ENCODE measurements around the gene CCDC141. TPM values are rescaled to one million over a fixed set of nuclear protein-coding genes. Genes with fewer than 3 reads are reported as not detected.
"Not testable (repeated sequence)": the region's sequence is repeated elsewhere in the genome, so short reads cannot be mapped to it uniquely, and the experiment has no call there.

CCDC141 gene
- total RNA-seq, 1 experiment from 2014 or later, result 4.0 TPM

DNA sequence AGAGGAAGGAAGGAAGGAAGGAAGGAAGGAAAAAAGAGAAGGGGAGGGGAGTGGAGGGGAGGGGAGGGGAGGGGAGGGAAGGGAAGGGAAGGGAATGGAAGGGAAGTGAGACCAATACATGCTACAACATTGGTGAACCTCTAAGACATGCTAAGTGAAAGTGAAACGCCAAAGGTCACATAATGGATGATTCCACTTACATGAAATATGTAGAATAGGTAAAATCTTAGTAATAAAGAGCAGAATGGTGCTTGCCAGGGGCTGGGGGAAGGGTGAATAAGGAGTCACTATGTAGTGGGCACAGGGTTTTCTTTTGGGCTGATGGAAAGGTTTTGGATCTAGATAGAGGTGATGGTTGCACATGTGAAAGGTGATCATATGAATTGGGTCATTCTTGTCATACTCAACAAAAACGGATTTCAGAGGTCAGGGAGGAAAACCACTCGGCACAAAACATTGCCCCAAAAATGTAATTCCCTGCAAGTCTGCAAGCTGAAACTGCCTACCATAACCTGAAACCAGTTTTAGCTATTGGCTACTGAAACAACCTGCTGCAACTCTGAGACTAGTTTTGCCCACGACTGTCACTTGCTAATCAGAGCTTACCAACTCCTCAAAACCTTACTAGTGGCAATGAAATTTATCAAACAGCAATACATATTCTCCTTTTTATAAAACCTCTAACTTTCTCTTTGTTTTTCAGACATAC, 59.2 kb downstream of the CCDC141 start:
- DNase-seq (ENCODE audit: extremely low read depth, low read depth), result no peak

DNA sequence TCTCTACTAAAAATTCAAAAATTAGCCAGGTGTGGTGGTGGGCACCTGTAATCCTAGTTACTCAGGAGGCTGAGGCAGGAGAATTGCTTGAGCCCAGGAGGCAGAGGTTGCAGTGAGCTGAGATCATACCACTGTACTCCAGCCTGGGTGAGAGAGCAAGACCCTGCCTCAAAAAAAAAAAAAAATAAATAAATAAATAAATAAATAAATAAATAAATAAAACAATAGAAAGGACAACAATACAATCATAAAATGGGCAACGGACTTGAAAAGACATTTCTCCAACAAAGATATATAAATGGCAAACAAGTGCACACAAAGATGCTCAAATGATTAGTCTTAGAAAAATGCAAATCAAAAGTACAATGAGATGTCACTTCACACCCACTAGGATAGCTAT, 60.5 kb downstream of the CCDC141 start:
- not testable (repeated sequence) for DNase-seq (ENCODE audit: extremely low read depth, low read depth)

GRCh38 chr2:178982652-178983051, 67.3 kb downstream of the CCDC141 start:
- DNase-seq (ENCODE audit: extremely low read depth, low read depth), result not testable (repeated sequence)

DNA sequence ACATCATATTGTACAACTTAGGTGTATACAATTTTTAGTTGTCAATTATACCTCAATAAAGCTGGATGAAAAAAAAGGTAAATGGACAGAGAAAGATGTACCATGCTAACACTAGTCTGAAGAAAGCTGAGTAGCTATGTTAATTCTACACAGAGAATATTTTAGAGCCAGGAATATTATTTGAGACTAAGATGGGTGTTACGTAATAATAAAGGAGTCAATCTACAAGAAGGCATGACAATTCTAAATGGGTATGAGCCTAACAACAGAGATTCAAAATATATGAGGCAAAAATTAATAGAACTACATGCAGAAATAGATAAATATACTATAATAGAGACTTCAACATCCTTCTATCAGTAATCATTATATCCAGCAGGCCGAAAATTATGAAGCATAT, 69.1 kb downstream of the CCDC141 start:
- DNase-seq (ENCODE audit: extremely low read depth, low read depth), result no peak

GRCh38 chr2:178978667-178979066, 71.3 kb downstream of the CCDC141 start:
- no peak for DNase-seq (ENCODE audit: extremely low read depth, low read depth)

- DNase-seq (ENCODE audit: extremely low read depth, low read depth), result no peak
Observed at GRCh38 chr2:178976351-178976750, 73.6 kb downstream of the CCDC141 start.

DNA sequence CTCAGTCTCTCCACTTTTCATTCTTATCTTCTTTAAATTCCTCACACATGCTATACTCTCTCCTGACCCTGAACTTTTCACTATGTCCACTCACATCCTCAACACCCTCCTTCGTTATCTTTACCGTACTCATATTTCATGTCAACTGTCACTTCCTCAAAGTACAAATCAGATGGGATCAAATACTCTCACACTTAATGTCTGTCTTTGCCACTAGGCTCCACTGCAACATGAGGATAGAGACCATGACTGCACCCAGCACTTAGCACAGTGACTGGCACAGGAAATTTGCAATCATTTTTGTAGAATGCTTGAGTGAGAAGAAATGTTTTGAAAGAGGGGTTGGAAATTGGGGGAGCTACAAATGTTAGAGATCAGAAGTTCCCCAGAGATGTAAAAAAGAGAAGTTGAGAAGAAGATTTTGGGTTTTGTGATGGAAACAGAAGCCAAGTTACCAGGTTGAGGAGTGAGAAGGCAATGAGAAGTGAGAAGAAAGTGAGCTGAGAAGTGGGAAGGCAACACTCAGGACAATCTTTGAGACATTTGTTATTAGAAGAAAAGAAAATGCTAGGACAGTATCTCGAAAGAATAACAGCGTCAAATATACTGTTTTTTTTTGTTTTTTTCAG, 87.0 kb downstream of the CCDC141 start:
- DNase-seq (ENCODE audit: extremely low read depth, low read depth), result no peak

DNA sequence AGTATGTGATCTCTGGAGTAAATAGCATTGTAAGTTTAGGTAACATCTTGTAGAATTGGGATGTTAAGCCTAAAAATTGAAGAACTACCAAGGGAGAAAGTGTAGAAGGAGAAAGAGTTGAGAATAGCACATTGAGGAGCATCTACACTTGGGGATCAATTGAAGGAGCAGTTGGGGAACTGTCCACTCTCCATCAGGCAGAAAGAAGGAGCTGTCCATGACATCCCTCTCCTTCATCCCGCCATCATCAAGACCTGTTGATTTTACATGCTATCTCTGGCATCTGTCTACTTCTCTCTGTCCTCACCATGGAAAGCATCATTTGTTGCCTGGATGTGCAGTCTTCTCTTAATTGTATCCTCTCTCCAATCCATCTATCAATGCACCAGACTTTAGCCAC, 87.8 kb downstream of the CCDC141 start:
- DNase-seq (ENCODE audit: extremely low read depth, low read depth), result no peak

DNA sequence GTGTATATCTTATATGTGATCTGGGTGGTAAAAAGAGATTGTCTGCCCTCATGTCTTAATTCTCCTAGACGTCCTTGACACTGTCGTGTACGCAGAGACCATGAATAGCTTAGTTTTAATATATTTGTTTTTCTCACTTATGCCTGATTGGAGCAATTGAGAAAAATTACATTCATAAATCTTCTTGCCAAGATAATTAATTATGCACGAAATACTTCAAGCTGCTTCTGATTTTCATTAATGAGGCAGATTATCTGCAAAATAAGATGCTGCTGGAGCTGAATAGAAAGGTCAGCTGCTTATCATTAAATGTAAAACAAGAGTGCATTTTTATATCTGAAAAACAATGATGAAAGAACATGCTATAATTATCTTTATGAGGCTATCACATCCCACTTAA, 95.9 kb downstream of the CCDC141 start:
- DNase-seq (ENCODE audit: extremely low read depth, low read depth), result no peak

GRCh38 chr2:178951266-178952006, 98.5 kb downstream of the CCDC141 start:
- DNase-seq (ENCODE audit: extremely low read depth, low read depth), result no peak

GRCh38 chr2:178949584-178949983, 100.4 kb downstream of the CCDC141 start:
- DNase-seq (ENCODE audit: extremely low read depth, low read depth), result no peak

DNA sequence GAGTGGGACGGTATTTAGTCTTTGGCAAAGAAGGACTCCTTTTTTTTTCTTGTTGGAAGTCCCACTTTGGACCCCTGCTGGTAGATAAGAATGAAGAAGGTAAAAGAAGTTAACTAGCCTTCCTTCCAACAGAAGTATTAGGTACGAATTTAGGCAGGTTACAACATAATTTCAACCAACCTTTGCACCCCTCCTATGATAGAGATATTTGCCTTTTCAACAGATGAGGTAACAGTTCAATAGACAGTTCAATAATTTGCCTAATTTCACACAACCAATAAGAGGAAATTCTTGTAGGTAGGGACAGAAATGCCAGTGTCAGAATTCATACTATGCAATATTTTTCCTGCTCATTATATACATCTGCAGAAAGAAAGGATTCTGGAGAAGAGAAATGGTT, 100.8 kb downstream of the CCDC141 start:
- DNase-seq (ENCODE audit: extremely low read depth, low read depth), result no peak

GRCh38 chr2:178947006-178947405, 102.9 kb downstream of the CCDC141 start:
- no peak for DNase-seq (ENCODE audit: extremely low read depth, low read depth)

- no peak for DNase-seq (ENCODE audit: extremely low read depth, low read depth)
Observed at GRCh38 chr2:178946494-178946893, 103.4 kb downstream of the CCDC141 start.

GRCh38 chr2:178943745-178944144, 106.2 kb downstream of the CCDC141 start:
- no peak for DNase-seq (ENCODE audit: extremely low read depth, low read depth)

DNA sequence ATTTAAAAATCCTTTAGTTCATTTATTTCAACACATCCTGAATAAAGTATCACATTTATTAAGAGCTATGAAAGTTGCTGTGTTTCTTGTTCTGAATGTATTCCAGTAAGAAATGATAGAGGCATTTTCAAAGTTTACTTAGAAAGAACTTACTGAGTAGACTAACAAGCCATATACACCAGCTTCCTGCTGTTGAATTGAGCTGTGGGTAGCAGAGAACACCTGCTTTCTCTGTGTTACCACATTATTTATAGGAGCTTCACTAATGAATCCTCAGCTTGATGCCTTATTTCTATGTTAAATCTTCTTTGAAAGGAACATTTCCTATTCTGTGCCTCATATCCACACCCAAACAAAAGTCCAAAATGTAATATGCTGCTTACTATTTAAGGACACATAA, 115.4 kb downstream of the CCDC141 start:
- no peak for DNase-seq (ENCODE audit: extremely low read depth, low read depth)

GRCh38 chr2:178933493-178933892, 116.4 kb downstream of the CCDC141 start:
- no peak for DNase-seq (ENCODE audit: extremely low read depth, low read depth)

- DNase-seq (ENCODE audit: extremely low read depth, low read depth), result no peak
Observed at GRCh38 chr2:178928077-178928476, 121.9 kb downstream of the CCDC141 start.

DNA sequence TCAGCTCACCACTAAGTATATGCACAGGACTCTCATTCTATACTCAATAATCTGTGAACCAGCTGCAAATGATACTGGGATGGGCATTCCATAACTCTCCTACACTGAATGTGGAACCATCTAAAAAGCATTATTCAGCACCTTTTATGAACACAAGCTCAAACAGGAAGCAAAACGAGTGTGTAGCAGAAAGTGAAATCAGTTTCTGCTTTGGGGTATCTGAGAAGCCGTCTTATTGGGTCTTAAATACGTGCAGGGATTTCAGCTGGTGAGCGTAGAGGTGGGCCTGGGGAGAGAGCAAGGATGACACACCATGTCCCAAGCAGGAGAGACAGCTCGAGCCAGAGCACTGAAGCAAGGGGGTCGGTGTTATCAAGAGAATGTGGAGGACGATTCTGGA, 122.8 kb downstream of the CCDC141 start:
- DNase-seq (ENCODE audit: extremely low read depth, low read depth), result no peak

DNA sequence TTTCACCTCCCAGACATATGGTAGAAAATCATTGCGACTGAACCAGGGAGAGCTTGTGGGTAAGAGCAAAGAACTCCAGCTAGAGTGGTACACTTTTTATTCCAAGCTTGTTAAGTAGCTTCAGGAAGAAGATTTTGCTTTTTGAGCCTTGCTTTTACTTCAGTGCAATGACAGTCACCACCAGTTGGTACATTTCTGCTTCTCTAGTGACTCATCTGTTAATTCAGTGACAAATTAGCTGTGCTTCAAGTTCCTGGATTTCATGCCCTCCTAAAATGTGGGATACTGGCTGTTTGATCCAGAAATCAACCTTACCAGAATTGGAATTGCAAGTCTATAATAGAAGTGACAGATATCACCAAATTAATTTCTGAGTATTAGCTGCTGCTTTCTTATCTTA, 125.1 kb downstream of the CCDC141 start:
- no peak for DNase-seq (ENCODE audit: extremely low read depth, low read depth)

GRCh38 chr2:178923546-178923945, 126.4 kb downstream of the CCDC141 start:
- no peak for DNase-seq (ENCODE audit: extremely low read depth, low read depth)
